K562 (cell line): Measurements from ENCODE around the gene C1QTNF12. TPM values are rescaled to one million over a fixed set of nuclear protein-coding genes. Genes with fewer than 3 reads are reported as not detected.

ENCODE experiments used
- ATAC-seq: fragments of 200-7000 bp; cut with Tn5 transposase; 3 replicates; pipeline ENCODE4 v1.9.1; 2020; ENCODE audit warnings: moderate library complexity
- BruUV-seq: library from RNA; stranded (reverse); fragments of 400-500 nt; replicated peaks from 2 replicates; lab custom pipeline; 2021; lab: Mats Ljungman, UMichigan
- CTCF ChIA-PET: fragments of 300-600 bp; formaldehyde crosslinking; extraction: SDS; loops from one replicate; lab custom pipeline; 2021; ENCODE audit warnings: low intra/inter-chr PET ratio; lab: Yijun Ruan, JAX
- POLR2A ChIA-PET: fragments of 300-600, 350-650 bp; sonication (Branson Sonifier 250); formaldehyde crosslinking; extraction: SDS; loops from one replicate; lab custom pipeline; 2021; ENCODE audit warnings: antibody characterized with exemption, inconsistent platforms; lab: Yijun Ruan, JAX
- DNase-seq, 4 experiments: peaks; one replicate each; pipeline versions ENCODE4 v3.0.0 to v3.0.0-alpha.2; 2011 to 2018; ENCODE audit warnings: low spot score in 3 of 4, mixed read lengths in 3 of 4; ENCODE audit errors: extremely low read depth in 1 of 4
- FAIRE-seq: peaks from 2 replicates; lab custom pipeline; 2011; peaks lifted over from hg19 to GRCh38; lab: Jason Lieb, UNC
- H2AFZ ChIP-seq: 2 replicates; pipeline ENCODE4 v1.6.0; 2011; ENCODE audit warnings: low read depth, low read length, control low read depth, inconsistent platforms
- H3K27ac ChIP-seq: fragments of 200-600 bp; 3 replicates; pipeline ENCODE4 v1.8.0; 2011; ENCODE audit warnings: low read depth, mild to moderate bottlenecking, control low read depth, inconsistent platforms, low read length, moderate library complexity, mixed read lengths; ENCODE audit errors: extremely low read depth
- H3K27me3 ChIP-seq, 2 experiments: fragments of 300-600 bp in 1 of 2; 2 replicates in 1 of 2; 3 replicates in 1 of 2; pipeline versions ENCODE4 v1.6.0 to v1.8.0; 2011; ENCODE audit warnings: inconsistent platforms in 2 of 2, low read length in 2 of 2, mild to moderate bottlenecking in 1 of 2, mixed read lengths in 1 of 2, moderate library complexity in 1 of 2; ENCODE audit not compliant: control insufficient read depth in 2 of 2, insufficient read depth in 2 of 2
- H3K36me3 ChIP-seq: fragments of 300-600 bp; 3 replicates; pipeline ENCODE4 v1.8.0; 2011; ENCODE audit warnings: mild to moderate bottlenecking, low read length, inconsistent platforms; ENCODE audit not compliant: control insufficient read depth, insufficient read depth
- H3K4me1 ChIP-seq, 2 experiments: fragments of 200-600 bp in 1 of 2; replicated peaks in 1 of 2; 2 replicates in 1 of 2; 3 replicates in 1 of 2; pipeline versions ENCODE4 v1.5.1 to v1.8.0; 2011; ENCODE audit warnings: inconsistent platforms in 2 of 2, low read length in 2 of 2, mild to moderate bottlenecking in 1 of 2, mixed read lengths in 1 of 2, moderate library complexity in 1 of 2; ENCODE audit not compliant: control insufficient read depth in 2 of 2, insufficient read depth in 2 of 2
- H3K4me2 ChIP-seq: 2 replicates; pipeline ENCODE4 v1.6.1; 2011; ENCODE audit warnings: low read length, control low read depth, inconsistent platforms, mixed read lengths; ENCODE audit not compliant: insufficient read depth
- H3K4me3 ChIP-seq: fragments of 200-600 bp; sonication (generic), shearing (Covaris generic); 2 replicates; pipeline ENCODE4 v1.5.1; 2016; ENCODE audit warnings: control low read depth, inconsistent platforms
- H3K79me2 ChIP-seq: fragments of 200-600 bp; 3 replicates; pipeline ENCODE4 v1.8.0; 2011; ENCODE audit warnings: low read length, inconsistent platforms; ENCODE audit not compliant: control insufficient read depth, insufficient read depth
- H3K9ac ChIP-seq, 2 experiments: 2 replicates each; pipeline versions ENCODE4 v1.6.0 to v1.6.1; 2011; ENCODE audit warnings: low read depth in 2 of 2, low read length in 2 of 2, control low read depth in 1 of 2, inconsistent platforms in 1 of 2, mild to moderate bottlenecking in 1 of 2, mixed read lengths in 1 of 2; ENCODE audit not compliant: insufficient read depth in 1 of 2
- H3K9me1 ChIP-seq: one replicate; pipeline ENCODE4 v1.6.0; 2011; ENCODE audit warnings: inconsistent platforms, mild to moderate bottlenecking, low read length, moderate library complexity; ENCODE audit not compliant: control insufficient read depth, insufficient read depth
- H3K9me3 ChIP-seq: replicated peaks from 2 replicates; pipeline ENCODE4 v1.5.1; 2011; ENCODE audit warnings: low read depth, low read length, inconsistent platforms; ENCODE audit not compliant: control insufficient read depth, insufficient read depth
- H4K20me1 ChIP-seq: replicated peaks from 2 replicates; pipeline ENCODE4 v1.6.1; 2011; ENCODE audit warnings: low read length, inconsistent platforms, mixed read lengths; ENCODE audit not compliant: control insufficient read depth, insufficient read depth
- HDAC3 ChIP-seq: fragments of 450-650 bp; IDR thresholded peaks from 2 replicates; pipeline ENCODE4 v1.6.1; 2018; ENCODE audit warnings: borderline replicate concordance, mild to moderate bottlenecking, moderate library complexity; ENCODE audit not compliant: partially characterized antibody
- KLF10 ChIP-seq: fragments of 250-450 bp; sonication (Bioruptor Pico); IDR thresholded peaks from 2 replicates; pipeline ENCODE4 v1.6.1; 2021; ENCODE audit warnings: matching md5 sums
- KLF13 ChIP-seq: fragments of 450-650 bp; IDR thresholded peaks from 2 replicates; pipeline ENCODE4 v1.6.1; 2016; ENCODE audit warnings: missing genetic modification characterization, low read depth, mild to moderate bottlenecking, missing compliant biosample characterization, moderate library complexity, borderline replicate concordance
- MCM2 ChIP-seq: fragments of 450-650 bp; IDR thresholded peaks from 2 replicates; pipeline ENCODE4 v1.6.1; 2017; ENCODE audit warnings: low read depth, mild to moderate bottlenecking
- NFYB ChIP-seq: IDR thresholded peaks from 2 replicates; pipeline ENCODE4 v1.6.1; 2011; ENCODE audit warnings: mild to moderate bottlenecking, moderate library complexity; ENCODE audit not compliant: insufficient read length; ENCODE audit errors: extremely low read depth
- SOX6 ChIP-seq: fragments of 450-650 bp; IDR thresholded peaks from 2 replicates; pipeline ENCODE4 v1.6.1; 2014; ENCODE audit warnings: mild to moderate bottlenecking
- TCF7 ChIP-seq: sonication (generic); IDR thresholded peaks from 2 replicates; pipeline ENCODE4 v1.6.1; 2016; ENCODE audit warnings: antibody characterized with exemption, borderline replicate concordance
- ZBTB7A ChIP-seq: IDR thresholded peaks from 2 replicates; pipeline ENCODE4 v1.6.1; 2011; ENCODE audit warnings: low read depth, mild to moderate bottlenecking, low read length, moderate library complexity, borderline replicate concordance; ENCODE audit not compliant: control insufficient read depth
- ZNF143 ChIP-seq: sonication (generic); formaldehyde crosslinking; IDR thresholded peaks from 2 replicates; pipeline ENCODE4 v1.9.0; 2022; ENCODE audit warnings: mild to moderate bottlenecking, missing genetic modification reagents
- WGBS: fragments of 100-300 bp; shearing (Covaris generic); methylation state at CpG from one replicate; pipeline ENCODE4 v1.1.6; 2016; ENCODE audit warnings: low coverage, mixed read lengths; ENCODE audit not compliant: insufficient coverage; ENCODE audit errors: missing lambda C conversion rate; 5-methylcytosine and 5-hydroxymethylcytosine counted together
- in situ Hi-C: fragments of 300-500 bp; cut with MboI; formaldehyde crosslinking; loops from 4 replicates; pipeline ENCODE4 v1.15.0; 2018; ENCODE audit warnings: inconsistent platforms, mixed read lengths
- intact Hi-C: fragments of 100-400 bp; cut with micrococcal nuclease; formaldehyde crosslinking; loops from 2 replicates; pipeline ENCODE4 v1.14.2; 2022
- polyA plus RNA-seq, 8 experiments: library from polyadenylated mRNA; depleted of rRNA in 4 of 8; stranded (reverse) in 5 of 8; unstranded in 3 of 8; fragments of >200 nt; fragmentation: Nextera tagmentation in 2 of 8; fragmentation: Illumina TruSeq in 1 of 8; extraction: Ambion mirVana in 2 of 8; extraction: Trizol in 1 of 8; gene quantifications; 2 replicates each; pipeline versions ENCODE4 v1.2.1 to v1.2.3, GENCODE V29; 2011 to 2014; ENCODE audit warnings: inconsistent platforms in 1 of 8, missing spikeins in 1 of 8
- total RNA-seq, 7 experiments: library from RNA; depleted of rRNA in 6 of 7; stranded (reverse); fragments of >200 nt in 6 of 7; fragmentation: Illumina TruSeq in 2 of 7; extraction: Trizol in 2 of 7; gene quantifications; 2 replicates each; pipeline versions ENCODE4 v1.2.1 to v1.2.3, GENCODE V29; 2011 to 2021; ENCODE audit warnings: low replicate concordance in 1 of 7
- TF ChIP-seq, protein P1 (sequence below): sonication (generic); formaldehyde crosslinking; IDR thresholded peaks from 2 replicates; pipeline ENCODE4 v1.9.0; 2022; ENCODE audit warnings: mild to moderate bottlenecking, missing genetic modification reagents
- TF ChIP-seq, protein P2 (sequence below): IDR thresholded peaks from 2 replicates; pipeline ENCODE4 v1.6.1; 2011; ENCODE audit not compliant: insufficient read length; ENCODE audit errors: extremely low read depth
- TF ChIP-seq, protein P3 (sequence below): sonication (generic); formaldehyde crosslinking; IDR thresholded peaks from 2 replicates; pipeline ENCODE4 v1.8.1; 2023; ENCODE audit warnings: missing genetic modification reagents, mild to moderate bottlenecking, borderline replicate concordance

Gene C1QTNF12
- total and polyA plus RNA-seq, 9 of the 15 experiments (the other 6 are each of a cell fraction or from before 2014, with no cell fraction given) = 0.11 to 4.3 (median 0.93) TPM; not detected in 3

DNA sequence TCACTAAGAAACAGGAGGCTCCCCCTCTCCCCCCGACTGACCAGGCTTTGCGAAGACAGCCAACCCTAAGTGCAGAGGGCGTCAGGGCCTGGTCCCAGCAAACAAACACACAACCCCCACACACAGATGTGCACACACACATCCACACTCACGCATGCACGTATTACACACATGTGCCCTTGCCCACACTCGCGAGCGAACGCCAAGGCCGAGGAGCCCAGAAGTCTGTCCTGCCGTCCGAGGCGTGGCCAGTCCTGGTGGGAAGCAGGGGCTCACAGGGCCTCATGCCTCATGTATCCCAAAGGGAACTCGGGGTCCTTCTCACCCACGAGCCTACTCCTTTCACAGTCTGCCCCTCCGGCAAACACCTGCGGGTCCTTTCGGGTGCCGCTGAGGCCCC is 16.8 kb downstream of the C1QTNF12 start:
- Histone ChIP-seq H3K4me2 (no peak overlapping the region), H3K79me2 (peaks cover 94% of the 10 kb centered on the region), H4K20me1 (peaks cover 6% of the 10 kb centered on the region; the same call in 1 of the 2 replicates), H3K36me3 (peaks cover 68% of the 10 kb centered on the region; the same call in 2 of the 3 replicates), H3K9me1 (no peaks in the 10 kb centered on the region), H2AFZ (no peak overlapping the region), H3K4me3 (no peak overlapping the region), H3K9me3 (peaks cover 9% of the 10 kb centered on the region), H3K27ac (no peak overlapping the region; the same call in 2 of the 3 replicates), H3K9ac (peak overlapping the region in 1 of 2 experiments; percentile 99; a peak in 2 of 4 replicates), H3K27me3 (no peaks in the 10 kb centered on the region), H3K4me1 (peaks cover 6 to 82% of the 10 kb centered on the region in 2 experiments; a peak in 4 of 5 replicates)
- ATAC-seq (no peak), FAIRE-seq (no peak), DNase-seq (no peak)
- ChIA-PET POLR2A (interaction anchor here (0.6 to 2.2 kb wide), 7 partner anchors 8 to 787 kb away, joined by 3 to 12 read pairs (median 3); no protein-coding TSS in a partner anchor), CTCF (no interaction called here)
- intact Hi-C loops (loop anchor here (5.0 kb wide), 1 partner anchor 107 kb away; no protein-coding TSS in a partner anchor), in situ Hi-C loops (no loop called here)
- BruUV-seq = no TSS peak
- 92% methylated on average over 19 of the region's 19 CpGs for WGBS
- TF ChIP-seq ZNF143 (CRISPR knock-in tag) (peak; percentile 14; the same call in 1 of the 2 replicates), HDAC3 (no peak), KLF13 (tag) (no peak), NFYB (no peak), ZBTB7A (no peak), SOX6 (no peak), MCM2 (no peak), TCF7 (no peak), KLF10 (CRISPR knock-in tag) (no peak)
- TF ChIP-seq, protein P1, sequence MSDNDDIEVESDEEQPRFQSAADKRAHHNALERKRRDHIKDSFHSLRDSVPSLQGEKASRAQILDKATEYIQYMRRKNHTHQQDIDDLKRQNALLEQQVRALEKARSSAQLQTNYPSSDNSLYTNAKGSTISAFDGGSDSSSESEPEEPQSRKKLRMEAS (CRISPR knock-in tag) = peak; percentile 52; the same call in 1 of the 2 replicates
- TF ChIP-seq, protein P2, sequence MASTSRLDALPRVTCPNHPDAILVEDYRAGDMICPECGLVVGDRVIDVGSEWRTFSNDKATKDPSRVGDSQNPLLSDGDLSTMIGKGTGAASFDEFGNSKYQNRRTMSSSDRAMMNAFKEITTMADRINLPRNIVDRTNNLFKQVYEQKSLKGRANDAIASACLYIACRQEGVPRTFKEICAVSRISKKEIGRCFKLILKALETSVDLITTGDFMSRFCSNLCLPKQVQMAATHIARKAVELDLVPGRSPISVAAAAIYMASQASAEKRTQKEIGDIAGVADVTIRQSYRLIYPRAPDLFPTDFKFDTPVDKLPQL = no peak
- TF ChIP-seq, protein P3, sequence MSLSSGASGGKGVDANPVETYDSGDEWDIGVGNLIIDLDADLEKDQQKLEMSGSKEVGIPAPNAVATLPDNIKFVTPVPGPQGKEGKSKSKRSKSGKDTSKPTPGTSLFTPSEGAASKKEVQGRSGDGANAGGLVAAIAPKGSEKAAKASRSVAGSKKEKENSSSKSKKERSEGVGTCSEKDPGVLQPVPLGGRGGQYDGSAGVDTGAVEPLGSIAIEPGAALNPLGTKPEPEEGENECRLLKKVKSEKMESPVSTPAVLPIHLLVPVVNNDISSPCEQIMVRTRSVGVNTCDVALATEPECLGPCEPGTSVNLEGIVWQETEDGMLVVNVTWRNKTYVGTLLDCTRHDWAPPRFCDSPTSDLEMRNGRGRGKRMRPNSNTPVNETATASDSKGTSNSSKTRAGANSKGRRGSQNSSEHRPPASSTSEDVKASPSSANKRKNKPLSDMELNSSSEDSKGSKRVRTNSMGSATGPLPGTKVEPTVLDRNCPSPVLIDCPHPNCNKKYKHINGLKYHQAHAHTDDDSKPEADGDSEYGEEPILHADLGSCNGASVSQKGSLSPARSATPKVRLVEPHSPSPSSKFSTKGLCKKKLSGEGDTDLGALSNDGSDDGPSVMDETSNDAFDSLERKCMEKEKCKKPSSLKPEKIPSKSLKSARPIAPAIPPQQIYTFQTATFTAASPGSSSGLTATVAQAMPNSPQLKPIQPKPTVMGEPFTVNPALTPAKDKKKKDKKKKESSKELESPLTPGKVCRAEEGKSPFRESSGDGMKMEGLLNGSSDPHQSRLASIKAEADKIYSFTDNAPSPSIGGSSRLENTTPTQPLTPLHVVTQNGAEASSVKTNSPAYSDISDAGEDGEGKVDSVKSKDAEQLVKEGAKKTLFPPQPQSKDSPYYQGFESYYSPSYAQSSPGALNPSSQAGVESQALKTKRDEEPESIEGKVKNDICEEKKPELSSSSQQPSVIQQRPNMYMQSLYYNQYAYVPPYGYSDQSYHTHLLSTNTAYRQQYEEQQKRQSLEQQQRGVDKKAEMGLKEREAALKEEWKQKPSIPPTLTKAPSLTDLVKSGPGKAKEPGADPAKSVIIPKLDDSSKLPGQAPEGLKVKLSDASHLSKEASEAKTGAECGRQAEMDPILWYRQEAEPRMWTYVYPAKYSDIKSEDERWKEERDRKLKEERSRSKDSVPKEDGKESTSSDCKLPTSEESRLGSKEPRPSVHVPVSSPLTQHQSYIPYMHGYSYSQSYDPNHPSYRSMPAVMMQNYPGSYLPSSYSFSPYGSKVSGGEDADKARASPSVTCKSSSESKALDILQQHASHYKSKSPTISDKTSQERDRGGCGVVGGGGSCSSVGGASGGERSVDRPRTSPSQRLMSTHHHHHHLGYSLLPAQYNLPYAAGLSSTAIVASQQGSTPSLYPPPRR = no peak
